LNCAP (cell line): ENCODE results near the gene BLM.

ENCODE experiments used
- TF ChIP-seq, protein P1 (sequence below): fragments of 450-650 bp; IDR thresholded peaks from 2 replicates; pipeline ENCODE4 v1.5.1; 2017; ENCODE audit warnings: mild to moderate bottlenecking

BLM gene

DNA sequence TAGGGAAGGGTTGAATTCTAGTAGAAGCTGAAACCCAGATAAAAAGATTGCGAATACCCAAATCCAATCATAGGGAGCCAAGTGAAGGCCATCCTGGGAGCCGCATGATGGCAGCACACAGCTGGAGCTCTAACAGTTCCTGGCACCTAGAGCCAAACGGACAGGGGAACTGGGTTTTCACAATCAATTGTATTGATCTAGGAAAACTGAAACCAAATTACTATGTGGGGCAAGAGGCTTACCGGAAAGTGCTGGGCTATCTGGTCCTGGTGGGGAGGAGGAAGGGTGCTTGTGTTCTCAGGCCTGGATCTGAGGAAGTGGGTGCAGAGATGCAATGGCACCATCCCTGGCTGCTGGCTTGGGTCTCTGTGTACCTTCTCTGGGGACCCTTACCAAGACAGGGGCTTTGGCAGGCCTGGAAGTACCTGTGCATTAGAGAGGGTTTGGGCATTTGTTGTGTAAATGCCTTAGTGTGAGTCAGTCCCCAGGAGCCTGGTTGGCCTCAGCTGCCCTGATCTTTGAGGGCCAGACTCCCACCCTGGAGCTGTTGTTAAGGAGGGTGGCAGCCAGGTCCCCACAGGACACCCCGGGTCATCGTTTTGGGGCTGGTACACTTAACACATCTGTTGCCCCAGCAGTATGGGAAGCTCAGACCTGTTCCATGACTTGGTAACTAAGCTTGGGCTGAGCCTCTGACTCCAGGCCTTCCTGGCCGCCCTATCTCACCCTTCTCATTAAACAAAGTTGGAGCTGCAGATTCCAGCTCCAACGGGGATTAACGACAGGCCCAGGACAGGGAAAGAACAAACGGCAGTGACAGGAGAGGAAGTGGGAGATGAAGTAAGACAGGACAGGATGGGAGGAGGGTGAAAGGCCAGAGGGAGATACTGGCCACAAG is 142.3 kb downstream of the BLM start:
- TF ChIP-seq, protein P1, sequence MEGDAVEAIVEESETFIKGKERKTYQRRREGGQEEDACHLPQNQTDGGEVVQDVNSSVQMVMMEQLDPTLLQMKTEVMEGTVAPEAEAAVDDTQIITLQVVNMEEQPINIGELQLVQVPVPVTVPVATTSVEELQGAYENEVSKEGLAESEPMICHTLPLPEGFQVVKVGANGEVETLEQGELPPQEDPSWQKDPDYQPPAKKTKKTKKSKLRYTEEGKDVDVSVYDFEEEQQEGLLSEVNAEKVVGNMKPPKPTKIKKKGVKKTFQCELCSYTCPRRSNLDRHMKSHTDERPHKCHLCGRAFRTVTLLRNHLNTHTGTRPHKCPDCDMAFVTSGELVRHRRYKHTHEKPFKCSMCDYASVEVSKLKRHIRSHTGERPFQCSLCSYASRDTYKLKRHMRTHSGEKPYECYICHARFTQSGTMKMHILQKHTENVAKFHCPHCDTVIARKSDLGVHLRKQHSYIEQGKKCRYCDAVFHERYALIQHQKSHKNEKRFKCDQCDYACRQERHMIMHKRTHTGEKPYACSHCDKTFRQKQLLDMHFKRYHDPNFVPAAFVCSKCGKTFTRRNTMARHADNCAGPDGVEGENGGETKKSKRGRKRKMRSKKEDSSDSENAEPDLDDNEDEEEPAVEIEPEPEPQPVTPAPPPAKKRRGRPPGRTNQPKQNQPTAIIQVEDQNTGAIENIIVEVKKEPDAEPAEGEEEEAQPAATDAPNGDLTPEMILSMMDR, result no peak

DNA sequence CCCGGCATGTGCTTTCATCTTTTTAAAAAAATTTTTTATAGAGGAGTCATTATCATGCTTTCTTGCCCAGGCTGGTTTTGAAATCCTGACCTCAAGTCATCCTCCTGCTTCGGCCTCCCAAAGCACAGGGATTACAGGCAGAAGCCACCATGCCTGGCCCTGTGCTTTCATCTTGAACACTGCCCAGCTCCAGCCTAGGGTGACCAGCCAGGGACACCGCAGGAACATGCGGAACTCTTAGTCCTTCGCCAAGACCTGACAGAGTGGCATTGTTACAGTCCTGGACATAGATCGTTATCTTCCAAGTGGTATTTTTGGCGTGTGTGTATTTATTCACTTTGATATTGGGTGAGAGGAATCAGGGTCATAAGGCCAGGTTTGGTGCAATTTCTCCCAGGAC is 143.3 kb downstream of the BLM start:
- TF ChIP-seq, protein P1, result no peak

DNA sequence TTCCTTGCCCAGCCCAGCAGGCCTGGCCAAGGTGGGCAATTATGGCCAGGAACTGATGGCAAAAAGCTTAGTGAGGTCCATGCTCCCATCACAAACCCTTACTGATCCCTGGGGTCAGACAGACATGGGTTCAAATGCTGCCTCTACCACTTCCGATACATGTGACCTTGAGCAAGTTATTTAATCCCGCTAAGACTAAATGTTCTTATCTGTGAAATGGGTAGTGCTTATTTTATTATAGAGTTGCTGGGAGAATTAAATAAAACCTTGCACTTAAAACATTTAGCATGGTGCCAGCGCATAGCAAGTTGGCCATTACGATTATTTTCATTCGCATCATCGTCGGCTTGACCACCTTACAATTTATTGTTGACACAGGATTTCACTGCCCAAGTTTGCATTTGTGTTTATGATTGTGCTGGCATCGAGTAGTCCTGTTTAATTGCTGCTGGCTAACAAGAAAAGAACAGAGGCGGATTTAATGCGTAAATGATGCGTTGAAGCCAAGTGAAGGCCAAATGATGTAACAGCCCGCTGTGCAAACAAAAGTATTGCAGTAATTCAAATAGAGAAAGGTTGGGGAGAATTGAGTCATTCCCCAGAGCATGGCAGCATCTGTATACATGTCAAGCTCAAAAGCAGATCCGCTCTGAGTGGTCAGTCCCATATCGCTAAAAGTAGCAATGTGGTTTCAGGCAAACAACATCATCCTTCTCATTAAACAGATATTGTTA is 144.0 kb downstream of the BLM start:
- TF ChIP-seq, protein P1, result no peak

DNA sequence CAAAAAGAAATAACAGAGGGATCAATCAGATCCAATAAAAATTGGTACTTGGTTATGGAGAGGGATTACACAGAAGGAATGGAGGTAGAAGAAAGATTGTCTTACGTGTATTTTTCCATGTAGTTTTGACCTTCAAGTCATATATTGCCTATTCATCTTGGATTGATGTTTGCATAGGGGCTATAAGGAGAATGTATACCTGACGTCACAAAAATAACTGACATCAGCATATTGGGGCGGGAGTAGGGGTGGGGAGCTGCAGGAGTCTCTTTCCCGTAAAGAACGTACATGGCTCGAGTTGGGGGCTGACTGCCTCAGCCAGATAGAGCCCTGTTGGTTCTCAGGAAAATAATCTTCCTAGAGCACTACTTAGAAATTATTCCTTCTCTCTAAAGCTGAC is 145.3 kb downstream of the BLM start:
- TF ChIP-seq, protein P1, result no peak

GRCh38 chr15:90862964-90863778 is 146.0 kb downstream of the BLM start:
- TF ChIP-seq, protein P1, result no peak

- TF ChIP-seq, protein P1, result no peak
Measured at GRCh38 chr15:90863987-90864386, 146.8 kb downstream of the BLM start.

GRCh38 chr15:90864507-90864906 is 147.4 kb downstream of the BLM start:
- TF ChIP-seq, protein P1, result no peak
